Stromal cell of bone marrow (primary cell): Measurements from ENCODE around the gene OR9I1.

Source experiments
- DNase-seq: peaks from one replicate; pipeline ENCODE4 v3.0.0-alpha.2; 2012; ENCODE audit warnings: low read depth

Gene OR9I1, protein sequence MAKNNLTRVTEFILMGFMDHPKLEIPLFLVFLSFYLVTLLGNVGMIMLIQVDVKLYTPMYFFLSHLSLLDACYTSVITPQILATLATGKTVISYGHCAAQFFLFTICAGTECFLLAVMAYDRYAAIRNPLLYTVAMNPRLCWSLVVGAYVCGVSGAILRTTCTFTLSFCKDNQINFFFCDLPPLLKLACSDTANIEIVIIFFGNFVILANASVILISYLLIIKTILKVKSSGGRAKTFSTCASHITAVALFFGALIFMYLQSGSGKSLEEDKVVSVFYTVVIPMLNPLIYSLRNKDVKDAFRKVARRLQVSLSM

DNA sequence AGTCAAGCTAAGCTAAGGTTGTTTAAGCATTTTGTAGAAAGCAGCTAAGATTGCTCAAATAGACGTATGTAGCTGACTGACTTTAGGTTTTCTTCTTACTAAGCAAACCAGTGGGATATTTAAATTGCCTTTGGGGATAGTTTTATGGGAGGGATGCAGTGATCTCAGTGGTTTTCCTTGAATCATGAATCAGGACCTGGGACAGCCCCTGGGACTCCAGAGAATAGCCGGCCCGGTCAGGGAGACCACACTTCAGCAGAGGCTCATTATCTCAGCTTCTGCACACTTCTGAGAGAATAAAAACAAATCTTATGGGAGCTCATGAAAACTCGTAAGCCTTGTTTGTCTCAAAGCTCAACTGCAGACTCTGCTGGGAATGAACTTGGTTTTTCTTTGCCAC is at the start of gene OR9I1:
OR9I1 (minus strand) TSS at position 62 of the 400 bp plus-strand sequence. CDS start 6,086 bp downstream, outside the sequence.
- DNase-seq = no peak

DNA sequence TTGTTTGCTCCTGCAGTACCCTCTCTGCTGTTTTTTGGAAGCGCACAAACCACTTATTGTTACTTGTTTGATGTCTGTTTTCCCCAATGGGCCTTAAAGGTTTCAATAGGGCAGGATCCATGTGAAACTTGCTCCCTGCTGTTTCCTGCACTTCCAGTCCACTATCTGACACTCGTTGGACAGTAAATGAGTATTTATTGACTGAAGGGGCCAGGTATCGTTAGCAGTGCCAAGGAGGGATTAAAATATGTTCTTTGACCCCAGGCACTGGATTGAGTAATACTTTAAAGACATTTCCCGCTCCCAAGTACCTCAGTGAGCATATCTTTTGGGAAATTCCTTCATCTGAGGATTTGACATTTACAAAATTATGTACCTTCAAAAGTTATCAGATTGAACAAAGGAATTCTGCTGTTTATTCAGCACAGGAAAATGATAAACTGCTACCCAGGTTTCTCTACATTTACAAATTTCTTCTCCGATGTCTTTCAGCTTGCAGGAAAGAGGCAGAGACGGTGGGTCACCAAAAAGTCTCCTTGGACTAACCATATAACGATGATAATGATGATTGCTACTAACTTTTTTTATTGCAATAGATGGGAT is 40.3 kb upstream of the OR9I1 start:
- no peak for DNase-seq

DNA sequence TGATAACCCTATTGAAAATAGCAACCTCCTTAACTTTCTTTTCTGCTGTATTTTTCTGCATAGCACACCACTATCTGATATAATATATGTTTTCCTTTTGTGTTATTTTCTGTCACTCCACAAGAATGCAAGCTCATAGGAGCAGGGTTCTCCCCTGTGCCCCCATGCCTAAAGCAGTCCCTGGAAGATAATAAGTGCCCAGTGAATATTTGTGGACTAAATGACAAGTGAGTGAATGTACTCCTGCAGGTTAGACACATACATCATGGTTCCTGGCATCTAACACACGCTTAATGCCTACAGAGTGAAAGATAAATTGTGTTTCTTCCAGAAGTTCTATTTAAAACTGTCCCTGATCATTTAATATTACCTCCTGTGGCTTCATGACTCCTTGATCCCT is 39.7 kb upstream of the OR9I1 start:
- DNase-seq = no peak

DNA sequence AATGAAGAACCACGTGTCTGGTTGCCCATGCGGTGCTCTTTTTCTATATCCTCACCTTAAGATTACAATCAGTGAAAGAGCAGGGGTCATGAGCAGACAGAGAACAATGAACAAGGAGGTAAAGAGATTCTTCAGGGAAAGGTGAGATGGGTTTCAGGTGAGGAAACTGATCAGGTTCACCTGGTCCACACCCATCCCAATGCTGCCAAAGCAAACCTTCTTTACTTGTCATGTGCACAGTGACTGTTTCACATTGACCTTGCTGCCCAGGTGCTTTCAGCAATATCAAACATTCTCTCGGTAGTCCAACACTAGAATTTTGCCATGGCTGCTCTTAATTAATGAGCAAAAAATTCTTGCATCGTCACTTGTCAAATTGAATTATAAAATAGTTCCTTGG is 39.1 kb upstream of the OR9I1 start:
- DNase-seq = no peak

DNA sequence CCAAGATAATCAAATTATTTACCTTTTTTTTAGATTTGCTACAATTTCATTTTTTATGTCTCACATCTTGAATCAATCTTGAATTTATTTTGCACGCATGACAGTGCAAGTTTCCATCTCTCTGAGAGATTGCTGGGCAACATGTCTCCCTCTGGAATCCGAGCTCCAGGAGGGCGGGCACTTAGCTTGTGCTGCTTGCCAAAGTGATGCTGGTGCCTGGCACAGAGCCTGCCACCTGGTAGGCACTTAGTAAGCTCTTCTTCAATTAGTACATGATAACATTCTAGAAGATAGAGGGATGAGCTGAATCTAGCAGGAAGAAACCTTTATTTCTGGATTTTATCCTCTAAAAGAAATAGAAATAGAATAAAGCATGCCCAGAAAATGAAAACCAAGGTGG is 27.5 kb upstream of the OR9I1 start:
- DNase-seq = no peak

DNA sequence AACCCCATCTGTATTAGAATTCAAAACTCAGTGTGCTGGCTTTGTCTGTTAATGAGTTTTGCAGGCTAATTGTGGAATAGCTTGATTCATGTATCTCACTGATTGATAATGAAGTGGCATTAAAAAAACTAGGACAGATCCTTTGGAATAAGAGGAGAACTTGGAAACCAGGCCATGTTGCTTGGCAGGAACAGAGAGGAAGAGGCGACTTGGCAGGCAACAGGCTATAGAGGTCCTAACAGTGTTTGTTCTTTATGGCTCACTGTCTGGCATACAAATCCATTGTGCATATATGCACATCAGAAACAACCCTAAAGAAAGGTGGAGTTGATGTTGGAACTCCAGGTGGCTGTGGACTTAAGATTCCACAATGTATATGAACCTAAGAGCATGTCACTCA is 17.4 kb upstream of the OR9I1 start:
- DNase-seq = no peak

DNA sequence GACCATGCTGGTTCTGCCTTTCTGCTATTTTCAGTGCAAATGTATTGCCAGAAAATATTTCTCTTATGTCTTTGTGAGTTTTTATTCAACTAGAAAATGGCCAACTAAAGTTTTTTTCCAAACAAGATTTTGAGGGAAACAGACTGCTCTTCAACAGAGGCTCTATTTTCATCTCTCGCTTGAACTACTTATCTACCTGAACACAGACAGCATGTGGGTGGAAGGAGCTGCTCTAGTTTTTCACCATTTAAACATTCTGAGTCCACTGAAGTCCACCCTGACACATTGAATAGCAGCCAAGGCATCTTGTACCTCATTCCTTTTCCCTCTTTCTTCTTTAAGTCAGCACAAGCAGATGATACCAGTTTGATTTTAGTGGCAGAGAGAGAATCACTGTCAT is 9.8 kb upstream of the OR9I1 start:
- DNase-seq = no peak

DNA sequence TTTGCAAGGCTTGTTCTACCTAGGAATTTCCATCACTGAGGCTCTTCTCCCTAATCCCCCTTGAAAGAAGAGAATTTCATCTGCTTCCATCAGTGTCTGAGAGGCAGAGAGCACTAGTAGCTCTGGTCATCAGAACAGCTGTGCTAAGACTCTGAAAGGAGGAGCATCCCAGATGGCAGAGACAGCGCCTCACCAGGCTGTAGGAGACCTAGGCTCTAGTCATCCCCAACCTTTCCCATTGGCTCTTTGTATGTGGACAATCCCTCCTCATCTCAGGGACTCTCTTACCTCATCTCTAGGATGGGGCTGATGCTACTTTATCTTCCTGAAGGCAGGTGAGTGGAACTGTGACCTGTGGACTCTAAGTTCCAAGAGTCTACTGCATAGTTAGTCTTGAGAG is 8.8 kb upstream of the OR9I1 start:
- DNase-seq = no peak

DNA sequence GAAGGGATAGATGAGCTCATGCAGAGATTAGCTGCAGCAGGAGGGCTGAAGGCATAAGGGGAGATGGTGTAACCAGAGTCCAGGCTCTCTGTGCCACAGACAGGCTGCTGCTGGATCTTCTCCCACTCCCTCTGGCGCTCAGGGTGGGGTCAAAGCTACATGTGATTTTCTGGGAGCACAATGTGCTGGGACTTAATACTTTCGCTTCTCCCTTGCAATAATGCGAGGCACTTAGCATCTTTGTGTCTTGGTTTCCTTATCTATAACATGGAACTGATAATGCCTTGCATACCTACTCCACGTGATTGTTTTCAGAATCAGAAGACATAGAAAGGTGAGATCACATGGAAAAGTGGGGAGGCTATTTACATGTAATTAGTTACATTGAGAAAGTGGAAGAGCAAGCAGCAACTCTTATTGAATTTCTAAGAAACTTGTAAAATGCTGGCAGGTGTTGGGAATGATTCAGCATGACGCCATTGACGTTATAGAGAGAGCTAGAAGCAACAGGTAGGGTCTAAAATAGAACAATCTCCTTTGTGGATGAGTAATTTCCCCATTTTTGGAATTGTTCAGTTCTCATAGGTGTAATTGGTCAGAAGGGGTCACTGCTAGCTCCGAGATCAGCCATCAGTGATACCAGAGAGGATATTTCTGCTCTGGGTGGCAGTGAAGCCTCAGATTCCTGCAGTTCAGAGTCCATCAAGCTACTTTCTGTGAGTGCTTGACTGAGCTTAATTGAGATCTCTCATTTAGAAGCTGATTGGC is 8.2 kb upstream of the OR9I1 start:
- no peak for DNase-seq

DNA sequence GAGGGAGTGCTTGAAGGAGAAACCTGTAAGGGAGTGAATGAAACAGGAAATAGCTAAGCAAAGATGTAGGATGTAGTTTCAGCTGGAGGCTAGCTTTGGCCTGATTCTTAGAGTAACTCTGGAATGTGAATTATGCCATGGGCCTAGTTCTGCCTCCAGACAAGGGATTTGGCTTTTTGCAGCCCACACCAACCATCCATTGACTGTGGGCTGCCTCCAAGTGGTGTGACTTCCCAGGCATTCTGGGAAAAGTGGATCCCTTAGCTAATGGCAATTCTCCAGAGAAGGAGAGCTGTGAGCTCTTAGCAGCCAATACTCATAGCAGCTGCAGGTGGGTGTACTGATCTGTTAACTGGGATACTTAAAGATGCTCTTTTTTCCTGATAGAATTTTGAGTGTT is 2.0 kb upstream of the OR9I1 start:
- no peak for DNase-seq

DNA sequence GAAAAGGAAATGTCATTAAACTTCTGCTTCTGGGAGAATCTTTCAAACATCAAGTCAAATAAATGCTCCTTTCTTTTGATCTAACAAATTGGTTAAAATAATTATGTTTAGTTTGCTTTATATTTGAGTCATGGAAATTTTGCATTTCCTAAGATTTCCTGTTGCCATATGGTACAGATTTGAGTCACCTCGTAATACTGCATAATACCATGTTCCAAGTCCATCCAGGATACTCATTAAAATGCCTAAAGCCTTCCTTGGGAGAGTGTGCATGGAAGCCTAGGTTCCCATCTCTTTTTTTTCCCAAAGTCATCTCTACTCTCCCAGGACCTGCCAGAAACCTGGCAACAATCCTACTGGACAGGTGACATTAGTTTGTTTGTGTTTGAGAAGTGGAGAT is 4.2 kb downstream of the OR9I1 start:
- no peak for DNase-seq

DNA sequence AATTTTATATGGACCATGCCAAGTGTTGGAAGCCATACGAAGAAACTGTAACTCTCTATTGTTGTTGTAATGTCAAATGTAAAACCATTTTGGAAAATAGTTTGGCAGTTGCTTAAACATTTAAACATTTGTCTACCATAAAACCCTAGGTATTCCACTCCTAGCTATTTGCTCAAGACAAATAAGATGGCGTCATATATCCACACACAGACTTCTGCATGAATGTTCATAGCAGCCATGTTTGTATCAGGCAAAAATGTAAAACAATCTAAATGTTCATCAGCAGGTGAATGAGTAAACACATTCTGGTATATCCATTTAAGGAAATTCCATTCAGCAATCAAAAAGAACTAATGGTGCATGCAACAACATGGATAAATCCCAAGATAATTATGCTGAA is 27.9 kb downstream of the OR9I1 start:
- no peak for DNase-seq

DNA sequence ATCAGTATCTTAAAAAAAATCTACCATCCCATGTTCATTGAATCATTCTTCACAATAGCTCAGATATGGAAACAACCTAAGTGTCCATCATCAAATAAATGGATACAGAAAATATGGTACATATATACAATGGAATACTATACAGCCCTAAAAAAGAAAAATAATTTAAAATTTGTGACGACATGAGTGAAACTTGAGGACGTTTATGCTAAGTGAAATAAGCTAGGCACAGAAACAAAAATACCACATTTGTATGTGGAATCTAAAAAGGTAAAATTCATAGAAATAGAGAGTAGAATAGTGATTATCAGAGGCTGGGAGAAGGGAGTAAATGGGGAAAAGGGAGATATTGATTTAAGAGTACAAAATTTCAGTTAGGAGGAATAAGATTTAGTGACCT is 38.8 kb downstream of the OR9I1 start:
- no peak for DNase-seq

DNA sequence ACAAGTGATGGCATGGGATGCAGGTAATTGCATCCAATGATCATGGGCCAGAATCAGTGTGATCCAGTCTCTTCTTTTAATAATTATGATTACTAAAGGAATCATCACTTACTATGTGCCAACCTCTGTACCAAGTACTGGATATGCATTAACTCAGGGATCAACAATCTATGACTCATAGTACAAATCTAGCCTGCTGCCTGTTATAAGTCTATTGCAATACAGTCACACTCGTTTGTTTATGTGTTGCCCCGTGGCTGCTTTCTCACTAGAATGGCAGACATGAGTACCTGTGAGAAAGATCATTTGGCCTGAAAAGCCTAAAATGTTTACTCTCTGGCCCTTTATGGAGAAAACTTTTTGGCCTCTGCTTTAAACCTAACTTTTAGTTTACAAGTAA is 49.5 kb downstream of the OR9I1 start:
- no peak for DNase-seq

DNA sequence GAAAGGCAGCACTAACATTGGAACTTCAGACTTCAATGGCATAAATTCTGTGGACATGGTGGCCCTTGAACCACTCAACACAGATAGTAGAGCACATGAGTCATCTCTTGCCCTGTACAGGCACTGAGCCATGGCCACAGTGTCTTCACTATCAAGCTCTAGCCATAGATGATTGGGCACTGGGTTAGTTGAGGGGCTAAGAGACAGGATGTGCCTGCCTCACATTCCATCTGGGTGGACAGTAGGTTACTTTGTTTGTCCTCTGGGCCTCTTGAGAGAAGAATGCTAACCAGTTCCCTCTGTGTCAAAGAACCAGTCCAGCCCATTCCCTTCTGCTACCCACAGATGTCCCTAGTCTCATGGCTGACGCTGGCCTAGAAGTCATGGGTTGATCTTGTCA is 54.7 kb downstream of the OR9I1 start:
- no peak for DNase-seq

DNA sequence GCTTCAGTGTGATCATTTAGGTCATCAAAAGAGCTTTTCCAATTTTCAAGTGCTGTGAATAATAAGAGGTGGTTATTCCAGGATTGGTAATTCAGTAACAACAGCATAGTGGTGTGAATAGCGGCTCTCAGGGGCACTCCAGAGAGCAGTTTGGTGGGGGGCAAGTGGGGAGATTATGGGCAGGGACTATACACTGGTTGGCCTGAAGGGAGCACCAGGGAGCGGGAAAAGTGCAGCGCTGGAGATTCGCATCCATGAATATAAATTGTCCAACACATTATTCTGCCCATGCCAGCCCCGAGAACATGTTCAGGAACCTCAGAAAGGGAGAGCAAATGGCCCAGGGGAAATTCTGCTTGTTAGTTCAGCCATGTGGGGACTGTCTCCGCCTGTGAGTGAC is 56.7 kb downstream of the OR9I1 start:
- DNase-seq = no peak

DNA sequence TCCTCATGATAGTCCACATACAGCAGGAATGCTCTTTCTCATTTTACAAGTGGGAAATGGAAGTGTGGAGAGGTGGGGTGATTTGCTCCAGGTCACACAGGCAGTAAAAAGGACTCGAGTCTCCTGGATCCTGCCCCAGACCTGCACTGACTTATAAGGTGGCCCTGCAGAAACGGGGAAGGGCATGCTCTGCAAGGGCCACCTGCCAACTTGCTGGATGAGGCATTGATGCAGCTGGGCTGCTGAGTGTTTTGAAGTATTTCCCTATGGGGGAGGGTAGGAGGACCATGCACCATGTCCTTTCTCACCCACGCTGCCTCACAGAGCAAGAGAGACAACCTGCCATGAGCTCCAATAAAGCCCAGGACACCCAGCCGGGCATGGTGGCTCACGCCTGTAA is 57.6 kb downstream of the OR9I1 start:
- no peak for DNase-seq
